NCI-H1105 treated with DMSO at 0.1 percent for 48 hours (cell line): ENCODE data around the gene IL13.

Experiments used
- DNase-seq: peaks from one replicate; lab custom pipeline; 2025; lab: John Stamatoyannopoulos, UW

Gene IL13

DNA sequence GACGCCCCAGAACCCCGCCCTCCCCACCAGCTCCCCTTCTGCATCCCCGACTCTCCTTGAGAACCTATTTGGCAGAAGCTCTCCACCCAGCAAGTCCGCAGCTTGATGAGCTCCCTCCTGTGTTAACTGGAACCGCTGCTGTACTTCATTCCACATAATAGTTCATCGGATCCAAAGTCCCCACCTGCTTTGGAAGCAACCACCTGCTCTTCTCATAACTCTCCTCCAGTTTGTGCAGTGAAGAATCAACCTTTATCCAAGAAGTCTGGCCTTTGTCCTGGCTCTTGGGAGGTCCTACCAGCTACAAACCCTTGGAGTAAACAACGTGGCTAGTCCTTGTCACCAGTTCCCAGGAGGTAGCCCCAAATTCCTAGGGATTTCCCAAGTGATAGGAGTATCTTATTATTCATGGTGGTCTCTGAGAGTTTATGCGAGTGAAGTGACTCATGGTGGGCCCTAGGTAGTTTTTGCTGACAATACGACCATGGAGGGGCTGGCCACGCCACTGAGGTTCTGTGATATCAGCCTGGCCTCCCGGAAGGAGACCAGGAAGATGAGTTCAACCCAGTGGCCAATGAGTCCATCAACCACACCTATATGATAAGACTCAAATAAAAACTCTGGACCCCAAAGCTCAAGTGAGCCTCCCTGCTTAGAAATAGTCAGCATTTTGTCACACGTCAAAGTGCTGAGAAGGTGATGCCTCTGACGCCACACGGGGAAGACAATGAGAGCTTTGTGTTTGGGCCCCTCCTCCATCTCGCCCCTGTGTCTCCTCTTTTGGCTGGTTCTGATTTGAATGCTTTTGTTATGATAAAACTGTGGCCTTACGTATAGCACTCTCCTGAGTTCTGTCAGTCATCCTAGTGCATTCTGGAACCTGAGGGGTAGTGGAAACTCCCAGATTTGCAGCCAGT, 12.3 kb downstream of the IL13 start:
- DNase-seq, result no peak

DNA sequence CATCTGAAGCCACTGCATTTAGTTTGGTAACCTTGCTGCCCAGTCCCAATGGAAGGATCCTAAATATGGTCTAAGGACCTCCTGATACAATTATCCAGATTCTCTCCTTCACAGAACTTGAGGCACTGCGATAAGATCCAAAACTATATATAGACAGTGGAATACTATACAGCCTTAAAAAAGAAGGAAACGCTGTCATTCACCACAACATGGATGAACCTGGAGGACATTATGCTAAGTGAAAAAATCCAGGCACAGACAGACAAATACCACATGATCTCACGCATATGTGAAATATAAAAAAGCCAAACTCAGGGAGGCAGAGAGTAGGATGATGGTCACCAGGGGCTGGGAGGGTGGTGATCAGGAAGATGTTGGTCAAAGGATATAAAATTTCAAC, 13.0 kb downstream of the IL13 start:
- no peak for DNase-seq

DNA sequence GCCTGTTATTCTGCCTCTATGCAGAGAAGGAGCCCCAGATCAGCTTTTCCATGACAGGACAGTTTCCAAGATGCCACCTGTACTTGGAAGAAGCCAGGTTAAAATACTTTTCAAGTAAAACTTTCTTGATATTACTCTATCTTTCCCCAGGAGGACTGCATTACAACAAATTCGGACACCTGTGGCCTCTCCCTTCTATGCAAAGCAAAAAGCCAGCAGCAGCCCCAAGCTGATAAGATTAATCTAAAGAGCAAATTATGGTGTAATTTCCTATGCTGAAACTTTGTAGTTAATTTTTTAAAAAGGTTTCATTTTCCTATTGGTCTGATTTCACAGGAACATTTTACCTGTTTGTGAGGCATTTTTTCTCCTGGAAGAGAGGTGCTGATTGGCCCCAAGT, 15.5 kb downstream of the IL13 start:
- DNase-seq, result no peak

DNA sequence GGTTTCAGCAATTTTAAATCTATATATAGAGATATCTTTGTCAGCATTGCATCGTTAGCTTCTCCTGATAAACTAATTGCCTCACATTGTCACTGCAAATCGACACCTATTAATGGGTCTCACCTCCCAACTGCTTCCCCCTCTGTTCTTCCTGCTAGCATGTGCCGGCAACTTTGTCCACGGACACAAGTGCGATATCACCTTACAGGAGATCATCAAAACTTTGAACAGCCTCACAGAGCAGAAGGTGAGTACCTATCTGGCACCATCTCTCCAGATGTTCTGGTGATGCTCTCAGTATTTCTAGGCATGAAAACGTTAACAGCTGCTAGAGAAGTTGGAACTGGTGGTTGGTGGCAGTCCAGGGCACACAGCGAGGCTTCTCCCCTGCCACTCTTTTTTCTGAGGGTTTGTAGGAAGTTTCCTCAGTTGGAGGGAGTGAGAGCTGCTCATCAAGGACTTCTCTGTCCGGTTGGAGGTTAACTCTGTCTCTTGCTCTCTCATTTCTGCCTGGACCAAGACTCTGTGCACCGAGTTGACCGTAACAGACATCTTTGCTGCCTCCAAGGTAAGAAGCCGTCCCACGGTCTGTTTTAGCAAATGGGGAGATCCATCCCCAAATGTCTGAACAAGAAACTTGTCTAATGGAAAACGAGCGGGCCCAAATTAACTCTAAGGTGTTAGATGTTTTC, 16.1 kb downstream of the IL13 start, which contains the start of gene IL4:
IL4 (plus strand) TSS at position 51 of the 692 bp plus-strand sequence; CDS start at position 113, 62 bp downstream.
- DNase-seq, result no peak

DNA sequence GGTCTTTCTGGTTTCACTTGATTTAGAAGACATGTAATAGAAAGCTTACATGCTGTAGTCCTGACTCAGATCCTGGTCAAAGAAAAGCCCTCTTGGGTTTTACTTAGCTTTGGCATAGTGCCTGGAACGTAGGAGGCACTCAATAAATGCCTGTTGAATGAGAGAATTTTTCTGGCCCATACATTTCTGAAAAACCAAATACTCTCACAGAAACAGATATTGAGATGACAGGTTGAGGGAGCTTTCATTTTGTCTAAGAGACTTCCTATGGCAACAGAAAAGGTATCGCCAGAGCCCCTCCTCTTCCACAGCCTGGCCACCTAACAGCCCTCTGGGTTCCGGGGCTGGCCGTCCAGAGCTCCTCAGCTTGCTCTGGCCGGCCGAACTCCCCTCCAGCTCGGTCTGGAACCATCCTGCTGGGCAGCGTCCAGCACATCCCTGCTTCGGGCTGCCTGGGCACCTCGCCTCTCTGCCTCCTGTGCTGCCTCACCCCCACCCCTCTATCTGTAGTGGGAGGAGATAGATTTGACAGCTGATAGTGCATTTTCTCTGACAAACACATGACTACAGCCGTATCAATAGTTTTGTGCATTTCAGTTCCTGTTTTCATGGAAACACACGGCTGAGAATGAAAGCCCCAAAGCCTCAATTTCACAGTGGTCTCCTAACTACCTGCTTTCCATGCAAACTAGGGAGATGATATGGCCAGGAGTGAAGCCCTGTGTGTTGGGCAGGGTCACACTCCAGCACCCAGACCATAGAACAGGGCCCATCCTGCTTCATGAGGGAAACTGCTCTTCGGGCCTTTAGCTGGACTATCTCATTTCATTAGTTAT, 16.9 kb downstream of the IL13 start:
- DNase-seq, result no peak

DNA sequence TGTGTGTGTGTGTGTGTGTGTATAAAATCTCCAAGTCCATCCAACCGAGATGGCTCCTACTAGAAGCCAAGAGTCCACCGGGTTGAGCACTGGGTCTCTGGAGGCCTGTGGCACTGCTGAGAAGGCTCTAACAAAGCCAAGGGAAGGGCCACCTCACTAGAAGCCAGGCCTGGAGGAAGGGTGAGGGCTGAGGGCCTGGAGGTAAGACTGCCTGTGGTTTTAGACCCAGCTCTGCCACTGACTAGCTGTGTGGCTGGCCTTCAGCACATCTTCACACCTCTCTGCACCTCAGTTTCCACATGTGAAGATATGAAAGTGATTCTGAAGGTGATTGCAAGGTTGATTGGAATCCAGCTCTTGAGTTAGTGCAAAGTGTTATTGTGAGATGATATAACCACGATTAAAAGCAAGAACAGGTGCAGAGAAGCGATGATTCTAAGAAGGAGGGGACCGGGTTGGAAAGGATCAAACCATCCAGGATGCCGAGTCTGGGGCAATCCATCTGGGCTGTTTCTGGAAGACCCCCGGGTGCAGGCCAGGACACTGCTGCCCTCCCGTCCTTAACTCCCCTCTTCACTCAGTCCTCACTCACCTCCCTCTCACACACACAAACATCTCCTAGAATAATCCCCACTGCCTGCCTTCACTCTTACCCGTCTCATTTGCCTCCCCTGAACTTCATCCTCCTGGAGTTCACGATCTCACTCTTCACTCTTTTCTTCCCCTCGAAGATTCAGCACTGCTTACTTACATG, 18.1 kb downstream of the IL13 start:
- DNase-seq, result no peak

DNA sequence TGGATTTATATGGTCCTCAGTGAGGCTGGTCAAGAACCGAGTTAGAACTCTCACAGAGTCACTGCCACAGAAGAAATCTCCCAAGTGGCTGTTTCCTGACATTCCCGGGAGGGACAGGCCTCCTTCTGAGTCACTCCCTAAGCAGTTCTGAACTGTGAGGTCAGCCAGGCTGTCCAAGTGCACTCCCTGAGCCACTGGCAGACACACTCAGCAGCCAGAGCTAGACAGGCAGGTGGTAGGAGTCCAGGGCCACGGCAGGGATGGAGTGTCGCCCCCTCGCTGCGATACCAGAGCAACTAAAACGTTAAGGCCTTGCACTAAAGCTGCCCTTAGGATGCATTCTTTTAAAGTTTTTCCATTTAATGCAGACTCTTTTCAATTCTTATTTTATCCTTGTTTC, 19.2 kb downstream of the IL13 start:
- DNase-seq, result no peak

DNA sequence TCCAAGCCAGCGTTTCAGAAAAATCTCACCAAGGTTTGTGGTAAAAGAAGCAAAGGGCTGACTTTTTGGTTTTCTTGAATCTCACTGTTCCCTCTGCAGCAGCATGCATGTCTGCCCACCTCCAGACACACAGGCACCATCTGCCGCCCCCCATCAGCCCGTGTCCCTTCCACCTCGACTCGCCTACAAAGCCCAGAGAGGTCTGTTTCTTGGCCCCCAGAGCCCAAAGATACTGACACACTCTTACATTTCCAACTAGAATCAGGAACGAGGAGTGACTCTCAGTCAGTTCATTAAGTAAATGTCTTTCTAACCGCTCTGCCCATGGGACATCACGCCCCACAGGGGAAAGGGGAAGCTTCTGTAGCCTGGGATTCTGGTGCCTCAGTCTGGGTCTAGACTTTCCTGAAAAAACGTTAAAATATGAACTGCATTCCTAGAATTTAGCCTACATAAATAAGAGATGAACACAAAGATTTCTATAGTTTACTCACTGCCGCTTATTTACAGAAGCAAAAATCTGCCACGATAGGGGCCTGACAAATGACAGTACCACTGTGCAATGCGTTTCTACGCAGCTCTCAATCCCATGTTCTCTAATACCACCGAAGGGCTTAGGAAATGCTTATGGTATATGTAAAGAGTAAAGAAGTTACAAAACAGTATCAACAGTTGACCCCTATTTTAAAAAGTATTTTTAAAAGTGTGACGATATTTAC, 19.9 kb downstream of the IL13 start:
- no peak for DNase-seq

DNA sequence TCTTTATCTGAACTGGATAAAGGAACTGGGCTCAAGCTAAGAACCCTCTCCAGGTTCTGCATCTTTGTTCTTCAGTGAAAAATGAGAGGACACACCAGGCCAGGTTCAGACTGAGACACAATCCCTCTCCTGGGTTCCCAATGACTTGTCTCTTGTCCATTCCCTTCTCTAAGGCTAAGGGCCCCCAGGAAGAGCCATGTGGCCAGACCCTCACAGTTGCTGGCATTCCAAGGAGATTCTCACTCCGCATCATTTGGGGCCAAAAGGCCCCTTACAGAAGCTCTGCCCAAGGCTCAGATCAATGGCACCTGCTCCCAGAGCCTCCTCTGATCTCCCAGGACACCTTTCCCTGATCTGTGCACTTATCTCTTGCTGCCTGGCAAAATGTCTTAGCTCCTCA, 20.8 kb downstream of the IL13 start:
- no peak for DNase-seq

DNA sequence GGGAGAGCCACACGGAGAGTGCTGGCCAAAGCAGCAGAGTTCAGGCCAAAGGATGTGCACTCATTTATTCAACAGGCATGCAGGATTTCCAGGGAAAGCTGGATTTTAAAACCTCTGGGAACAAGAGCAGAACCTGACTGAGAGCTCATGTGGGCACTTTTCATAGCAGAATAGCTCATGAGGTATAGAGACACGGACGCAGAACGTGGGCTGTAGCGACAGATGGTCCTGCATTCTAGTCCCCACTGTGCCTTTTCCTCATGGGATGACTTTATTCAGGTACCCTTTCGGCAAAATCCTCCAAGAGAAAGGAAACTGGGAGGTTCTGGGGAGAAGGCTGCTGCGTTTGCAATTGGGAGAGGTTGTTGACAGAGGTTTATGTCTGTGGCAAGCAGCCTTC, 21.2 kb downstream of the IL13 start:
- DNase-seq, result no peak

DNA sequence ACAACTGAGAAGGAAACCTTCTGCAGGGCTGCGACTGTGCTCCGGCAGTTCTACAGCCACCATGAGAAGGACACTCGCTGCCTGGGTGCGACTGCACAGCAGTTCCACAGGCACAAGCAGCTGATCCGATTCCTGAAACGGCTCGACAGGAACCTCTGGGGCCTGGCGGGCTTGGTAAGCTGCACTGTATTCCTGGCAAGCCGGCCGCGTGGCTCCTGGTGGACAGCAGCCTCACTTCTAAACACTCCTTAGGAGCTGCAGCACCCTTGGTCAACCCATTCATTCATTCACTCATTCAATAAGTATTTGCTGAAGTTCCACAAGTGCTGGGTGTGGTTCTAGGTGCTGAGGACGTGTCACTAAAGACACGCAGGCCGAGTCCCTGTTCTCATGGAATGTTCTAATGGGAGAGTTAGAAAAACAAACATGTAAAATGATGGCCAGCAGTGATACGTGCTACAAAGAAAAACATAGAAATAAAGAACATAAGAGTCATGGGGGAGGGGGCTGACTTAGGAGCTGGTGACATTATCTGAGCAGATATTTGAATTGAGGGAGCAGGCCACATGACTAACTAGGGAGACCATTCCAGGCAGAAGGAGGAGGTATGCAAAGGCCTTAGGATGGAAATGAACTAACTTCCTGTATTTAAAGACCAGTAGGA, 21.9 kb downstream of the IL13 start:
- DNase-seq, result no peak

DNA sequence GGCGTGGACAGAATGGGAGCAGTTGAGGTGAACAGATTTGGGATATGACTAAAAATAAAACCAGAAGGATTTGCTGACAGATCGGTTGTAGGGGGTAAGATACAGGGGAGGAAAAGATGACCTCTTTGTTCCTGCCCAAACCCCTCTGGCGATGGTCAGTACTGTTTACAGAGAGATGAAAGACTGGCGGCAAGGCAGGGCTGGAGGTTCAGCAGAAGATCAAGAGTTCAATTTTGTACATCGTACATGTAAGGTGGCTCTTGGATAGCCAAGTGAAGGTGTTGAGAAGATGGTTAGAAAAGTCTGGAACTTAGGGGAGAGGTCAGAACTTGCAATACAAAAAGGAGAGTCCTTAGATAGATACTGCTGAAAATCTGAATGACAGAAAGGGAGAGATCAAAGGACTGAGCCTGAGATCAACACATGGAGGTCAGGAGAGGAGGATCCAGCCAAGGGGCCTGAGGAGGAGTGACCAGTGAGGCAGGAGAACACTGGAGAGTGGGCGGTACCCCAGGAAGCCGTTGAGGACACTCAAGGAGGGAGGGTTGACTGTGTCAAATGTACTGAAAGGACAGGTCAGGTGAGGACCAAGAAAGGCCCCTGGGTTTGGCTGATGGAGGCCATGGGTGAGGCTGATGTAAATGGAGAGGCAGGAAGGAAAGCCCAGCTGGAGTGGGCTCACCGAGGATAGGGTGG, 23.0 kb downstream of the IL13 start:
- DNase-seq, result no peak

DNA sequence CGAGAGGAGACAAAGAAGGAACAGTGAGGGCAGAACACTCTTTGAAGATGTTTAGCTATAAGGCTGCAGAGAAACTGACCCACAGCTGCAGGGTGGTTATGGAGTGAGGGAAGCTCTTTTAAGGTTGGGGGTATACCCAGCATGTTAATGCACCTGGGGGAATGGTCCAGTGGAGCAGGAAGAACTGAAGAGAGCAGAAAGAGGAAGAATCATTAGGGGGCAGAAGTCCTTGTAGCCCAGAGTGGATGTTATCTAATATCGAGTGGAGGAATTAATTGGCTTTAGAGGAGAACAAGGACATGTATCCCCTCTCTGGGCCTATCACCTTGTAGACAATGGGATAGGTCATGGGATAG, 23.5 kb downstream of the IL13 start:
- no peak for DNase-seq

DNA sequence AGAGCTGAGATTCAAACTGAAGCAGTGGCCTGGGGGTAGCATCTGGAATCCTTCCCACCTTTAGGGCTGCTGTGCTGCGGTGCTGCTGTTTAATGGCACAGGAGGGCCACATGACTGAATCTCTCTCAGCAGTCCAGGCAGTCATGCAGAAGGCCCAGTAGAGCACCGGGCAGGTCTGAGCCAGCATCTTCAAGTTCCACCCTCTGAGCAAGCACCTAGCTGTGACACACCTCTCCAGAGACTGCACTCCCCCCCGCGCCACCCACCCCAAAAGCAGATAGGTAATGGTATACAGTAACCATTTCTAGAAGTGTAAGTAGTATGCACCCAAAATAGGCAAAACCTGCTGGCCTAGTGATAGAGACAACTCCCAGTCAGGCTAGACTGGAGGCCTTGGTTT, 24.0 kb downstream of the IL13 start:
- DNase-seq, result no peak

DNA sequence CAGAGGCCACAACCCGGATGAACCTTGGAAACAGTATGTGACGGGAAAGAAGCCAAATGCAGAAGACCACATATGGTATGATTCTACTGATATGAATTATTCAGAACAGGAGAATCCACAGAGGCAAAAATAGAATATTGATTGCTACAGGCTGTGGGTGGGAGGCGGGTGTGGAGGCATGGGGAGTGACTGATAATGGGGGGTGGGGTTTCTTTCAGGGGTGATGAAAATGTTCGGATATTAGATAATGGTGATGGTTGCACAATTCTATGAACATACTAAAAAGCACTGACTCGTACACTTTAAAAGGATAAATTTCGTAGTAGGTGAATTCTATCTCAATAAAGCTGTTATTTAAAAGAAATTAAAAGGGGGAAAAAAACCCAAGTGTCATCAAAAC, 26.5 kb downstream of the IL13 start:
- DNase-seq, result no peak

DNA sequence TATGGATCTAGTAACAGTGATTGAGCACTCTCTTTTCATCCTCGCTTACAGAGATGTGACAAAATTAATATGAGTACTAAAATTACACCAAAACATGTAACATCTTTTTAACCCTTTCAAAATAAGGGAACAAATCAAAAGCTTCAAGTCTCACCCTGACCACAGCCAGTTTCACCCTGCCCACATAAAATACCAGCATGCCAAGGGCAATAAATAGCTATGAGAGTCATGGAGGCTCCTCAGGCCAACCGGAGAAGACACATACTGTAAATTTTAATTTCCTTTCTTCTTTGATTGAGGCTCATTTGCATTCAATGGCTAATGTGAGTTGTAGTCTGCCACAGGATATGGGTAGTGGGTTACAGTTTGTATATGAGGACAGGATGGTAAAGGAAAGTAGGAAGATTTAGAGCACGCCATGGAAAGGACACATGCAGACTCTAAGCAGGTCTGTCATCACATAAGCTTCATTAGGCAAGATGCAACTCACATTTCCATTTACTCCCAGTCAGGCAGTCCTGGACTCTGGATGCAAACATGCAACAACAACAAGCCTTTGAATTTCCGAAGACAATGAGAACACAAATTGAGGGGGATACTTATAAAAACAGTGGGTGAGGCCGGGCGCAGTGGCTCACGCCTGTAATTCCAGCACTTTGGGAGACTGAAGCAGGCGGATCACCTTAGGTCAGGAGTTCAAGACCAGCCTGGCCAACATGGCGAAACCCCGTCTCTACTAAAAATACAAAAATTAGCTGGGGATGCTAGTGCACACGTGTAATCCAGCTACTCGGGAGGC, 27.1 kb downstream of the IL13 start:
- DNase-seq, result no peak

DNA sequence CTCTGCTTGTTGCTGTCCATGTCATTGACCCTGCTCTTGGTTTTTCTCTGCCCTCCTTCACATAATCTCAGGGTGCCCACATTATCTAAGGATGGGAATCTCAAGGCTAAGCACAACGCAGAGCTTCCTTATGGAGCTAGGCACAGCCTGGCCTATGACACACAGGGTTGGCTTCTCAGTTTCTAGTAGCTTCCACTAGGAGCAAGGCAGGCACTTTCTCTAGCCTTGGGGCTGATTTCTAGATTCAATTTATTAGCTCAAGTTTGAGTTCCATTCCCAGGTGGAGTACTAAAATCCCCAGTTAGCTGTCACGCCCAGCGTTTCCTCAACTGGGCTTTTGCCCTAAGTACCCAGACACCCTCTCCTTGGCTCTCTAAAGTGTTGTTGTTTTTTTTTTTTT, 28.2 kb downstream of the IL13 start:
- no peak for DNase-seq

DNA sequence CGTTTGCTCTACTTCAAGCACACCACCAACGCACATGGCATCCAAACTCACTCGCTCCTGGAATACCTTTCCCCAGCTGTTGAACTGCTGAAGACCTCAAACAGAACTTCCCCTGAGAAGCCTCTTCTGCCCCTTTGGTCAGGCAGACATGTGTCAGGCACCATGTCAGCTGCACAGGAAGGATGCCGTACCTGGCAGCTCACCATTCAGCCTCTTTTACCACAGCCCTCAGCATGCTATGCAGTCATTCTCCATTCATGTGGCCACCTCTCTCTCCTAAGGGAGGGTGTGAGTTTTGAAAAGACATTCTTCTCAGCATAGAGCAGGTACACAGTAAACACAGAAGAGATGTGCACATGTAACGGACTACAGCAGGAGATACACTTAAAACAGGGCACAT, 30.0 kb downstream of the IL13 start:
- DNase-seq, result no peak
